Keratinocyte (primary cell): ENCODE results near the gene C15orf40.

Source experiments
- CTCF ChIP-seq, 3 experiments: IDR thresholded peaks in 1 of 3; conservative IDR thresholded peaks in 1 of 3; optimal IDR thresholded peaks in 1 of 3; 2 replicates in 2 of 3; 3 replicates in 1 of 3; pipeline versions ENCODE3 to v1.5.1; 2011; ENCODE audit warnings: low read length in 3 of 3, mild to moderate bottlenecking in 3 of 3, moderate library complexity in 2 of 3, control low read depth in 1 of 3, inconsistent platforms in 1 of 3; ENCODE audit not compliant: insufficient read depth in 2 of 3; ENCODE audit errors: extremely low read depth in 1 of 3
- EZH2 ChIP-seq: IDR thresholded peaks from one replicate; pipeline ENCODE4 v1.6.1; 2012; ENCODE audit warnings: inconsistent platforms, mild to moderate bottlenecking, low read length, moderate library complexity

GRCh38 chr15:83057696-83058376 is 46.4 kb upstream of the C15orf40 start:
- no peak for TF ChIP-seq CTCF (optimal IDR thresholded peaks at IDR 0.05 in 1 of 3, IDR thresholded peaks at IDR 0.05 in 1 of 3, conservative IDR thresholded peaks at IDR 0.05 in 1 of 3; ENCODE audit: extremely low read depth in 1 of 3, insufficient read depth in 2 of 3, low read length in 3 of 3)
- TF ChIP-seq EZH2 = no peak
